HG03095 (cell line): ENCODE measurements around the gene STAMBP.
"Not testable (repeated sequence)": the region's sequence is repeated elsewhere in the genome, so short reads cannot be mapped to it uniquely, and the experiment has no call there.

Experiments
- ATAC-seq: cut with Tn5 transposase; IDR thresholded peaks from one replicate; pipeline ENCODE4 v1.9.1; 2021; ENCODE audit warnings: moderate library complexity; ENCODE audit not compliant: unreplicated experiment

Gene STAMBP

DNA sequence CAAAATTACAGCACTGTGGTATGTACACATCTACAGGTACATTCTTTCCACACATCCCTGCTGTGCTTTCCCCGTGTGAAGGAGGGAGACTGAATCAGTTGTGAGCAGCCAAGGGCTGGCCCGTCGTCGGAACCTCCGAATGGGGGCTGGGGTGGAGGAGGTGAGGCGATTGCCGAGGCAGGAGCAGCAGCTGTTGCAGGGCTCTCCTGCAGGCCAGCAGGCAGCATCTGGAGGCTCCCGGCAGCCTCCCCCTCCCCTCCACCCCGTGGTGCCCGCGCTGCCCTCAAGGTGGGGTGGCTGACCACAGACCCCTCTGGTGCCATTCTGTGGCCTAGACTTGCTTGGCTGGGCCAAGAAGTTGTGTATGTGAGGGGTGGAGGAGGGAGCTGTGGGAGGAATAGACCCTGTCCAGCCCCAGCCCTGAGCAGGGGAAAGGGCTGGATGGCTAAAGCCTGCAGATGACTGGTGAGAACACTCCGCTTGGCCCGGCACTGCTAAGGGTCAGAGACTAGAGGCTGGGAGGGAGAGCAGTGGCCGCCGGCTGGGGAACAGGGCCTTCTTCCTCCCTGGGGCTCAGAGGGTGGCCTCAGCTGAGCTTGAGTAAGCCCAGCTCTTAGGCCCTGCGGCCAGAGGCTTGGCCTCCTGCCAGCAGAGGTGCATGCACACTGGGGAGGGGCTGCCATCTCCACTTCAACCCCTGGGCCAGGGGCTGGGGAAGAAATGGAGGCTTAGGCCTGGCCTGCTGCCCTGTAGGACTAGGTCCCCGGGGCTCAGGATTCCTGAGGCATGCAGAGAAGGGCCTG lies 7.6 kb downstream of the STAMBP start:
- ATAC-seq, result no peak

DNA sequence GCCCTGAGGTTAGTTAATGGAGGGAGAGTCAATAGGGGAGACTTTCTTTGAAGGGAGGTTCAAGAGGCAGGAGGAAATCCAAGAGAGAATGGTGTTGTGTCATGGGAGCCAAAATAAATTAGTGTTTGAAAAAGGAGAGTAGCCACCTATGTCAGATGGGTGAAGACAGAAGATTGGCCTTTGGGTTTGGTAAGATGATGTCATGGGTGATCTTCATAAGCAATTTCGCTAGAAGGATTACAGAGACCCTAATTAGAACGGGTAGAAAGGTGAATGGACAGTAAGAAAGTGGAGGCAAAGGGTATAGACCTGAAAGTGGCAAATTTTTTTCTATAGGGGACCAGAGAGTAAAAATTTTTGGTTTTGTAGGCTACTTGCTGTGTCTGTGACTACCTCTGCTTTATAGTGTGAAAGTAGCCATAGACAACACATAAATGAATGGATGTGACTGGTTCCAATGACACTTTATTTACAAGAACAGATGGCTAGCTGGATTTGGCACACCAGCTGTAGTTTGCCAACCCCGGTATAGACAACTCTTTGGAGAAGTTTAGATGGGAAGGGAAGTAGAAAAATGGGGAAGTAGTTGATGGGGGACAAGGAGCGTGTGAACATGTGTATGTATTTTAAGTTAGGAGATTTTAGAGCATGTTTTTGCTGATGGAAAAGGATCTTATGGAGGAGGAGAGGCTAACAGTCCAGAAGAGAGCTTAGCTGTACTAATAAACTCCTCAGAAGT lies 9.3 kb downstream of the STAMBP start:
- no peak for ATAC-seq

DNA sequence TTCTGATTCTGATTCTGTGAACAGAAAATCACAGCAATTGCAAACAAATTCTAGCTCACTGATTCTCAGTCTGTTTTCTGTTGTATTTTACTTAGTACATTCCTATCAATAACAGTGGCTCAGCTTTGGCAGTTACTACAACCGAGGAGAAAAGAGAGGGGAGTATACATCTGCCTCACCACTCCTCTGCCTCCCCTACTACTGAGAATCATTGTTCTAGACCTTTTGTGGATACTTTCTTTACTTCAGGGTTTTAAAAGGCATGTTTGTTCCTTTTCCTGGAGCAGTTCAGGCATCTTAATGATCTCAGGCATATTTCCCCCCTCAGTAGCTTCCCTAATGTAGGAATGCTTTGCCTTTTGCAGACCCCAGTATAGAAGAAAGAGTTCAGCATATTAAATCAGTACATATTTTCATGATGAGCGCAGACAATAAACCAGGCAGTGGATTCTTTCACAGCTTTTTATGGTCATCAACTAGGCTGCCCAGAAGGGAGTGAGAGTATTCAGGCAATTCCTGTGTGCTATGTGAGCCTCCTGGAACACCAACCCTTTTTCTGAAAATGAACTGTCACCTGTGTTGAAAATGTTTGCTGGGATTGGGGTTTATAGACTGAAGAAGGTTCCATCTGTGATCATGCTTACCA lies 10.3 kb downstream of the STAMBP start:
- no peak for ATAC-seq

DNA sequence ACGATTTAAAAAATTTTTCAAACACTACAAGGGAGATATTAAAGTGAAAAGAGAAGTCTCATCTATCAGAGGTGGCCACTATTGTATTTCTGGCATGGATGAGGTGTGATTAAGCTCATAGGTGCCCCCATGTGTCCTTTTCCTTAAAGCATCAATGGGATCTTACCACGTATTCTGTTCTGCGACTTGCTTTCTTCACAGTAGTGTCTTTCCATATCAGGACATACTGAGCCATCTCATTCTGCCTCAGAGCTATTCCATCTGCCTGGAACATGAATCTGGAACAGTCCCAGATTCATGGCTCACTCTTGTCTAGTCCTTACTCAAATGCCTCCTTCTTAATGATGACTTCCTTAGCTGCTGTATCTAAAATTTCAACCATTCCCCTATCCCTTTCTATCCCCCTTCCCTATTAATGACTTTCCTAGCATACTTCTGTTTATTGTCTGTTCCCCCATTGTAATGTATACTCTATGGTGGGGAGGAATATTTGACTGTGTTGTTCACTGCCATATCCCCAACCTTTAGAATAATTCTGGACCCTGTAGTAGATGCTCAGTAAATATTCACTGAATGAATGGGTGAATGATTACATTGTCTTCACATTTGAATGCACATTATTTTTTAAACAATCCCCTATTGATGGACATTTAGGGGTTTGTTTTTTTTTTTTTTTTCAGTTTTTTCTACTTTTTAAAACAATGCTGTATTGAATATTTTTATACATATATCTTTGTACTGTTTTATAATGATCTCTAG lies 11.1 kb downstream of the STAMBP start:
- no peak for ATAC-seq

DNA sequence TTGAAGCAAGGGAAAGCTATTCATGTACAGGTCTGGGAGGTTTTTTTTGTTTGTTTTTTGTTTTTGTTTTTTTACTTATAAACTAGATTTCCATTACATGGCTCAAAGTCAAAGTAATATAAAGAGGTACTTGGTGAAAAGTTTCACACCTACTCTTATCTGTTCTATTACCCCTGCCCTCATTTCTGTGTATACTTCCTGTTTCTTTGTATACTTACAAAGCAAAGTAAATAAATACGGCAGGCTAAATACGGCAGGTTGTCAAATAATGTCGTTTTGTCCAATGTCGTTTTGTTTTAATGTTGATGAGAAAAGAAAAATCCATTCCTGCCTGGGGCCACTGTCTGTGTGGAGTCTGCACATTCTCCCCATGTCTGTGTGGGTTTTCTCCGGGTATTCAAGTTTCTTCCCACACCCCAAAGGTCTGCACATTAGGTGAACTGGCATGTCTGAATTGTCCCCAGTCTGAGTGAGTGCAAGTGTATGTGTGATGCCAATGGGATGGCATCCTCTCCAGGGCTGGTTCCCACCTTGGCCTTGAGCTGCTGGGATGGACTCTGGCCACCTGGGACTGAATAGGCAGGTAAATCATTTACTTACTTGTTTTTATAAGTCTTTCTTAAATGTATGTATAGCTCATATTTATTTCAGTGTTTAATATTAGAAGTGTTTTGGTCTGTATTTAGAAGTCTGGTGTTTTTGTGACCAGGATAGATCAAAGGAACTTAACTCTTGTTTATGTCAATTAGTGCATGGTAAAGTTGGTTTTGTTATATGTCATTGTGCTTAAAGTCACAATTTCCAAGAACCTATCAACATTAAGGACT lies 13.4 kb downstream of the STAMBP start:
- ATAC-seq, result no peak

GRCh38 chr2:73842739-73843019 lies 13.9 kb downstream of the STAMBP start:
- no peak for ATAC-seq

DNA sequence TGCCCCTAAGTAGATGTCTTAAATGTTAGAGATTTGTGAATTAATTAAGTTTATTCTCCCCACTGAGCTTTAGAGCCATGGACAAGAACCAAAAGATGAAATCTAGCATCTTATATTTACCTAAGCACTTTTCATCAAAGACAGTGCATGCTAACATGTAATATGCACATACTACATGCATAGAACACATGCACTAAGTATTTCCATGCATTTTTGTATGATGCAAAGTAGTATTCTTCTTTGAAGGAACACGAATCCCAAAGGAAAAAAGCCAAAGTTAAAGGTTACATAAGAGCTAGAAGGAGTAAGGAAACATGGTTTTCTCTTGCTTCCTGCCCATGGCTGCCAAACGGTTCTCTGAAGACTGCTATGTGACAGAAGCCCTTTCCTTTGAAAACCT lies 15.3 kb downstream of the STAMBP start:
- no peak for ATAC-seq

DNA sequence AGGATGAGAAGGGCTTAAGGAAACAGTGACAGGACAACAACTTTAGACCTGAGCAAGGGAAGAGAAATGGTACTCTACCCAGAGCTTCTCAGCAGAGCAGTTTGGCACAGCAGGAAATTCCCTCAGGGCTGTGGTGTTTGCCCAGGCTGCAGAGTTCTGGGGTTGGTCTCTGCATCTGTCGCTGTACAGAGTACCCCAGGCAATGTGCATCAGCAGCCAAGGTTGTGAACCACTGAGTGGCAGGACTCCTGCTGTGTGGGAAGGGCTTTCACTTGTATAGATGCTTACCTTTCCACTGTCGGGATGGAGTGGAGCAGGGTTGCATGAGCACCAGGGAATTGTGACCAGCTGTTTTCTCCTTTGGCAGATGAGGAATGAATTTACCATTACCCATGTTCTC lies 21.2 kb downstream of the STAMBP start:
- no peak for ATAC-seq

- no peak for ATAC-seq
Observed at GRCh38 chr2:73851274-73851673, 22.5 kb downstream of the STAMBP start.

GRCh38 chr2:73852020-73852419 lies 23.3 kb downstream of the STAMBP start:
- ATAC-seq, result no peak

DNA sequence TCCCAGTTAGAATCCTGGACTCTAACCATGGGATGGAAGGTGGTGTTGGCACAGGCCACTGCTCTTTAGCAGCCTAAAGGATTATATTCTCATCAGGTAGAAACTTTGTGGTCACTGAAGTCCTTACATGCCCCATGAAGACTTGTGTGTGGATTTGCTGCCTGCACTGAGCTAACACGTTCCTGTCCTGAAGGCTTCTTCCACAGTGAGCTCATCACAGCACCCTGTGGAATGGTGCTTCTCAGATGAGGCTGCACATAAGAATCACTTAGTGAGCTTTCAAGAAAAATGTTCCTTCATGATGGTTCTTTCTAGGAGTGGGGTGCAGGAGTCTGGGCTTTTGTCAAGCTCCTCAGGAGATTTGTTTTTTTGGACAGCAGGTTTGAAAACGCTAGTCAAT lies 26.8 kb downstream of the STAMBP start:
- no peak for ATAC-seq

- ATAC-seq, result no peak
Observed at GRCh38 chr2:73856214-73856613, 27.5 kb downstream of the STAMBP start.

GRCh38 chr2:73859721-73860586 lies 31.2 kb downstream of the STAMBP start:
- no peak for ATAC-seq

DNA sequence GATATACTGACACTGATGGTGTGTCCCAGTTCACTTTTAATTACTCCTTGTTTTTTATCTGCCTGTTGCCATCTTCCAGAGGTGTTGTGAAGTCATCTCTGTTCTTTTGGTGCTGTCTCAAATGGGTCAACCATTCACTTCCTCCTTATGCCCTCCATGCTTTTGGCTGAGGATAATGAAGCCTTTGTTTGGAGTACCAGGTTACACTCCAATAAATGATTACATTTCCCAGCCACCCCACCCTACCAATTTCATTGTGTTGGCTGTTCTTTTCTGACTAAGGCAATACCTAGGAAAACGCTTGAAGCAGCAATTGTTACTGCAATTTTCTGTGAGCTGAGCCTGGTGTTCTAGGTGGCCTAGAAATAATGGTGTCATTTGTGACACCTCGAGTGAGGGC lies 34.2 kb downstream of the STAMBP start:
- no peak for ATAC-seq

- ATAC-seq, result no peak
Observed at GRCh38 chr2:73868204-73868978, 39.6 kb downstream of the STAMBP start.

DNA sequence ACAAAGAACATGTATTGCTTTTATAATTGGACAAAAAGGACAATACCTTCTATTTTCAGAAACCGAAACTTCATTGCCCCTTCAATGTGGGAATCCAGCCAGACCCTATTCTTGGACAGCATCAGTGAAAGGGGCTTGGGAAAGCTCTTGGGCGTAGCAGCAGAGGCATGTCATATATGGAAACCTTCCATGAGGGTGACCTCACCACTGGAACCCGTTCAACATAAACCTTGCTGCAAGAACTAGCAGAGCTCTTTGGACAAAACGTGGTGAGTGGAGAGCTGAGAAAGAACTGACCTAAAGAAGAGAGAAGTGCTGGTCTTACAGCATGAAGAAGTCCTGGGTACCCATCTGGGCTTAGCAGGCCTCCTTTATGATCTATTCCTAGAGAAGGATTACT lies 41.3 kb downstream of the STAMBP start:
- no peak for ATAC-seq

GRCh38 chr2:73877071-73877802 lies 48.5 kb downstream of the STAMBP start:
- ATAC-seq, result no peak

DNA sequence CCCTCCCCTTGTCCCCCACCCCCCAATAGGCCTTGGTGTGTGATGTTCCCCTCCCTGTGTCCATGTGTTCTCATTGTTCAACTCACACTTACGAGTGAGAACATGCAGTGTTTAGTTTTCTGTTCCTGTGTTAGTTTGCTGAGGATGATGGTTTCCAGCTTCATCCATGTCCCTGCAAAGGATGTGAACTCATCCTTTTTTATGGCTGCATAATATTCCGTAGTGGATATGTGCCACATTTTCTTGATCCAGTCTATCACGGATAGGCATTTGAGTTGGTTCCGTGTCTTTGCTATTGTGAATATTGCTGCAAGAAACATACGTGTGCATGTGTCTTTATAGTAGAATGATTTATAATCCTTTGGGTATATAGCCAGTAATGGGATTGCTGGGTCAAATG lies 49.2 kb downstream of the STAMBP start:
- not testable (repeated sequence) for ATAC-seq
